GM18867 (cell line): ENCODE data around the gene RILPL2.
A peak's percentile ranks its signal among the peaks of the same experiment; 100 is the strongest.
"Not testable (repeated sequence)": the region's sequence is repeated elsewhere in the genome, so short reads cannot be mapped to it uniquely, and the experiment has no call there.

Experiments
- ATAC-seq: cut with Tn5 transposase; IDR thresholded peaks from one replicate; pipeline ENCODE4 v1.9.1; 2021; ENCODE audit warnings: mild to moderate bottlenecking, moderate library complexity; ENCODE audit not compliant: unreplicated experiment

Gene RILPL2

GRCh38 chr12:123450636-123451035, 14.2 kb upstream of the RILPL2 start:
- no peak for ATAC-seq

GRCh38 chr12:123449856-123450255, 13.4 kb upstream of the RILPL2 start:
- no peak for ATAC-seq

DNA sequence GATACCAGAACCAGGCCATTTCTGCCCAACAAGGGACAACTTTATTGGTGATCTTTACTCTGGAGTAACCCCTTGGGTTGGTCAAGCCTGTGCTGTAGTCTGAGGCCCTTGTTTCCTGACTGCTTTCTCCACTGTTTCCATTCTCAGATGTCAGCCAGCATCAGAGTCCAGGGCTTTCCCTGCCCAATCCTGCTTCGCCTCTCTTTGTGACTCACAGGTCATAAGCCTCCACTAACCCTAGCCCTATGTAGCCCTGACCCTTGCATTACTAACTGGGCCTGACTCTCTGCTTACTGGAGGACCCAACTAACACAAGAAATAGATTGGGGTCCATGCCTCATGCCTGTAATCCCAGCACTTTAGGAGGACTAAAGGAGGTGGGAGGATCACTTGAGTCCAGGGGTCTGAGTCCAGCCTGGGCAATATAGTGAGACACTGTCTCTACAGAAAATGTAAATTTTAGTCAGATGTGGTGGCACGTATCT, 12.8 kb upstream of the RILPL2 start:
- no peak for ATAC-seq

GRCh38 chr12:123446333-123446713, 9.8 kb upstream of the RILPL2 start:
- no peak for ATAC-seq

GRCh38 chr12:123445388-123446332, 9.2 kb upstream of the RILPL2 start:
- no peak for ATAC-seq

DNA sequence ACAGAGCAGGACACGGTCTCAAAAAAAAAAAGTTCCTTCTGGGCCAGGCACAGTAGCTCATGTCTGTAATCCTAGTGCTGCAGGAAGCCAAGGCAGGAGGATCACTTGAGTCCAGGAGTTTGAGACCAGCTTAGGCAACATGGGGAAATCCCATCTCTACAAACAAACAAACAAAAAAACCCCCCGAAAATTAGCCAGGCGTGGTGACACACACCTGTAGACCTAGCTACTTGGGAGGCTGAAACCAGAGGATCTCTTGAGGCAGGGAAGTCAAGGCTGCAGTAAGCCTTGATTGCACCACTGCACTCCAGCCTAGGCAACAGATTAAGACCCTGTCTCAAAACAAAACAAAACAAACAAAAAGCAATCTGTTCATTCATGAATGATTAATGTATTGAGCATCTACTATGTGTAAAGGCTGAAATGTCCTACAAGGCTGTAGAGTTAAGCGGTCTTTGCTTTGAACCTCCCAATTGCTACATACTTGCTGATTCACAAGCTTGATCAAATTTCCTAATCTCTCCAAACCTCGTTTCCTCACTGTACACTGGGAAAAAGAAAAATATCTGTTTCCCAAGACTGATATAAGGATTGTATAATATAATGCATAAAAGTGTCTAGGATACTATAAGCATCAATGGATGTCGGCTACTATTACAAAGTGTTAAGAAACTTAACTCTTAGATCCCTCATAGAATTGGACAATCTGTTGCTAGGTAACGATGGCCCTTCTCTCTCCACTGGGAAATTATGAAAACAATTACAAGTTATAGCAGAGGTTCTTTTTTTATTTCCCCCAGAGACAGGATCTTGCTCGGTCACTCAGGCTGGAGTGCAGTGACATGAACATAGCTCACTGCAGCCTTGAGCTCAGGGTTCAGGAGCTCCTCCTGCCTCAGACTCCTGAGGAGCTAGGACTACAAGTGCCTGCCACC, 7.9 kb upstream of the RILPL2 start:
- ATAC-seq = no peak

DNA sequence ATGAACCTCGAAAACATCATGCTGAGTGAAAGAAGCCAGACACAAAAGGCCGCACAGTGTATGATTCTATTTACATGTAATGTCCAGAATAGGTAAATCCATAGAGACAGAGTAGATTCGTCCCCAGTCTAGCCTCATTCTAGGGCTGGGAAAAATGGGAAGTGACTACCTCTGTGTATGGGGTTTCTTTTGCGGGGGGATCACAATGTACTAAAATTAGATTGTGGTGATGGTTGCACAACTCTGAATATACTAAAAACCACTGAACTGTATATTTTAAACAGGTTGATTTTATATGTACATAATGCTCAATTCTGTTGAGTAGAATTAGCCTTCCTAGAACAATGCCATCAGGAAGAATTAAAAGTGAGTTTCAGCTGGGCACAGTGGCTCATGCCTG, 6.3 kb upstream of the RILPL2 start:
- no peak for ATAC-seq

- peak; percentile 47 for ATAC-seq
These were observed 5.2 kb upstream of the RILPL2 start for GRCh38 chr12:123441523-123442164.

- ATAC-seq = no peak
These were observed 858 bp downstream of the RILPL2 start for GRCh38 chr12:123435636-123436016.

GRCh38 chr12:123433615-123434014, 2.9 kb downstream of the RILPL2 start:
- no peak for ATAC-seq

GRCh38 chr12:123431951-123432817, 4.3 kb downstream of the RILPL2 start:
- not testable (repeated sequence) for ATAC-seq

DNA sequence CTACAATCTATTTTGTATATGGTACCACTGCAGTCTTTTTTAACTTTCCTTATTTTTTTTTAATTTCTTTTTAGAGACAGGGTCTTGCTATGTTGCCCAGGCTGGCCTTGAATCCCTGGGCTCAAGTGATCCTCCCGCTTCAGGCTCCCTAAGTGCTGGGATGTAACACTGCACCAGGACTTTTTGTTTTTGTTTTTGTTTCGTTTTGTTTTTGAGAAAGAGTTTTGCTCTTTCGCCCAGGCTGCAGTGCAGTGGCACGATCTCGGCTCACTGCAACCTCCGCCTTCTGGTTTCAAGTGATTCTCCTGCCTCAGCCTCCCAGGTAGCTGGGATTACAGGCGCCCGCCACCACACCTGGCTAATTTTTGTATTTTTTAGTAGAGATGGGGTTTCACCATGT, 7.4 kb downstream of the RILPL2 start:
- not testable (repeated sequence) for ATAC-seq

DNA sequence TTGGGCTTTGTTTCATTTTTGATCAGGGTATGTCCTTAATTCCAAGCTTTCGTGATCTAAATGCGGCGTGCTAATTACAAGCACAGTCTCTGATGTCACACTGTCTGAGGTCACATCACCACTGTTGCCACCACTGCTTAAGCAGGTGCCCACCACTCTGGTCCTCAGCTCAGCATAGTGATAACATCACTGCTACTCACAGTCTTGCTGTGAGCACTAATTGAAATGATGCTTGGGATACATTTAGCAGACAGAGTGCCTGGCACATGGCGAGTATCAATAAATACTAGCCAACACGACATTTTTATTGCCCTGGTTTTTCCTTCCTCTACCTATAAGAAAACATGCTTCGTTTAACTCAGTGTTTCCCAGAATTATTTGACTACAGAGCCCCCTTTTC, 7.9 kb downstream of the RILPL2 start:
- no peak for ATAC-seq

DNA sequence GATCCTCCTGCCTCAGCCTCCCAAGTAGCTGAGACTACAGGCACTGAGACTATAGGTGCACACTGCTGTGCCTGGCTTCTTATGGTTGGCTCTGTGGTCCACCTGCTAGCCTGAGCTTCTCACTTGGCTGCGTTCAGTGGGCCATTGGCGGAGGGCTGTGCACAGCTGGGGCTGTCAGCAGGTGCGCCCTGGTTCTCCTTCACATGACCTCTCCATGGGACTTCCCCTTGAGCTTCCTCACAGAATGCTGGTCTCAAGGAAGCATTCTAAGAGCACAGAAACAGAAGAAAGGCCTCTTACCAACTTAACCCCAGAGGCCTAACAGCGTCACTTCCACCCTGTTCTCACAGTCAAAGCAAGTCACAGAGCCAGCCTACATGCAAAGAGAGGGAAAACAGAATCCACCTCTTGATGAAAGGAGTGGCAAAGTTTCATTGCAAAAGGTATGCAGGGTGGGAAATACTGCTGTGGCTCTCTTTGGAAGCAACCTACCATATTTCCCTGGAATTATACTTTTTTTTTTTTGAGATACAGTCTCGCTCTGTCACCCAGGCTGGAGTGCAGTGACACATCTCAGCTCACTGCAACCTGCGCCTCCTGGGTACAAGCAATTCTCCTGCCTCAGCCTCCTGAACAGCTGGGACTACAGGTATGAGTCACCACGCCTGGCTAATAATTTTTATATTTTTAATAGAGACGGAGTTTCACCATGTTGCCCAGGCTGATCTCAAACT, 9.3 kb downstream of the RILPL2 start:
- ATAC-seq = peak; percentile 86

GRCh38 chr12:123421314-123421713, 15.2 kb downstream of the RILPL2 start:
- ATAC-seq = no peak

GRCh38 chr12:123410041-123410412, 26.5 kb downstream of the RILPL2 start:
- ATAC-seq = no peak

DNA sequence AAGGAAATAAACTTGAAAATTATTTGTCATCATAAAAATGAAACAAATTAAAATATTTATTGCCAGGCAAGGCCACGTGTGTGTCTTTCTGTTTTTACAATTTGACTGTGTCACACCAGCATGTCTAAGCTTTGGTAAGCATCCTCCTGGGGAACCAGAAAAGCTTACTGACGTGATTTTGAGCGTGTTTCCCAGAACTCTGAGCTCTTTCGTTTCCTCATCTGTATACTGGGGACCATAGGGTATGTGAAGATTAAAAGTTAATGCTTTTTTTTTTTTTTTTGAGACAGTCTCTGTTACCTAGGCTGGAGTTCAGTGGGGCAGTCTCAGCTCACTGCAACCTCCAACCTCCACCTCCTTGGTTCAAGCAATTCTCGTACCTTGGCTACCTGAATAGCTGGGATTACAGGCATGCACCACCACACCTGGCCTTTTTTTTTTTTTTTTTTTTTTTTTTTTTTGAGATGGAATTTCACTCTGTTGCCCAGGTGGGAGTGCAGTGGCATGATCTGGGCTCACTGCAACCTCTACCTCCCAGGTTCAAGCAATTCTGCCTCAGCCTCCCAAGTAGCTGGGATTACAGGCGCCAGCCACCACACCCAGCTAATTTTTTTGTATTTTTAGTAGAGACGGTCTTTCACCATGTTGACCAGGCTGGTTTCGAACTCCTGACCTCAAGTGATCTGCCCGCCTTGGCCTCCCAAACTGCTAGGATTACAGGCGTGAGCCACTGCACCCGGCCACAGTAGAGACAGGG, 27.0 kb downstream of the RILPL2 start:
- ATAC-seq = not testable (repeated sequence)

DNA sequence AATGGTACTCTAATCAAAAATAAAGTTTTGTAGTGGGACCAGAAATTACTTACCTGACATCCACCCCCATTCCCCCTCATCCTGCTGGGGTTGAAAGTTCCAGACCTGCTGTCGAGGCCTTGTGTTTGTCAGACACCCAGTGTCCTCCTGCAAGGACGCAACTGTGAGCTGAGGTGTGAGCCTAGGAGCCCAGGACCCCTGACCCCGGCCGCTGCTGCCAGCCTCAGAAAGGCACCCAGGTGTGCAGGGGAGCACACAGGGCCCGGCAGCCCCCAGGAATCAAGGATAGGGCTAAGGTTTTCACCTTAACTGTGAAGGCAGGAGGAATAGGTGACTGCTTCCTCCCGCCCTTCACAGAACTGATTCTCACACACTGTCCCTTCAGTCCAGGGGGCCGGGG, 27.9 kb downstream of the RILPL2 start:
- ATAC-seq = not testable (repeated sequence)

- not testable (repeated sequence) for ATAC-seq
These were observed 28.6 kb downstream of the RILPL2 start for GRCh38 chr12:123407934-123408333.
